HG03159 (cell line): Measurements from ENCODE around the gene FBXO38.

Source experiments
- ATAC-seq: cut with Tn5 transposase; IDR thresholded peaks from one replicate; pipeline ENCODE4 v1.9.1; 2021; ENCODE audit warnings: mild to moderate bottlenecking, moderate library complexity; ENCODE audit not compliant: unreplicated experiment

Gene FBXO38

GRCh38 chr5:148471379-148471778 lies 87.6 kb downstream of the FBXO38 start:
- no peak for ATAC-seq

GRCh38 chr5:148474025-148474511 lies 90.3 kb downstream of the FBXO38 start:
- ATAC-seq: no peak

GRCh38 chr5:148476302-148476701 lies 92.5 kb downstream of the FBXO38 start:
- no peak for ATAC-seq

GRCh38 chr5:148477429-148477828 lies 93.7 kb downstream of the FBXO38 start:
- no peak for ATAC-seq

- ATAC-seq: no peak
Measured at GRCh38 chr5:148482196-148482595, 98.4 kb downstream of the FBXO38 start.

- peak; percentile 90 for ATAC-seq
Measured at GRCh38 chr5:148482697-148483462, 99.1 kb downstream of the FBXO38 start.

GRCh38 chr5:148483750-148484149 lies 100.0 kb downstream of the FBXO38 start:
- no peak for ATAC-seq

- no peak for ATAC-seq
Measured at GRCh38 chr5:148484651-148485050, 100.9 kb downstream of the FBXO38 start.

- no peak for ATAC-seq
Measured at GRCh38 chr5:148486456-148486855, 102.7 kb downstream of the FBXO38 start.

GRCh38 chr5:148488757-148489156 lies 105.0 kb downstream of the FBXO38 start:
- no peak for ATAC-seq

GRCh38 chr5:148491015-148491792 lies 107.4 kb downstream of the FBXO38 start:
- ATAC-seq: no peak

GRCh38 chr5:148491793-148492184 lies 108.0 kb downstream of the FBXO38 start:
- ATAC-seq: no peak

- no peak for ATAC-seq
Measured at GRCh38 chr5:148492351-148492750, 108.6 kb downstream of the FBXO38 start.
